ENCODE results near the gene TEX12. TPM values are rescaled to one million over a fixed set of nuclear protein-coding genes. Genes with fewer than 3 reads are reported as not detected.

Gene TEX12
- total and polyA plus RNA-seq, 9 of the 15 experiments (the other 6 are each of a cell fraction or from before 2014, with no cell fraction given): 0.10 to 2.3 (median 0.67) TPM; not detected in 1

DNA sequence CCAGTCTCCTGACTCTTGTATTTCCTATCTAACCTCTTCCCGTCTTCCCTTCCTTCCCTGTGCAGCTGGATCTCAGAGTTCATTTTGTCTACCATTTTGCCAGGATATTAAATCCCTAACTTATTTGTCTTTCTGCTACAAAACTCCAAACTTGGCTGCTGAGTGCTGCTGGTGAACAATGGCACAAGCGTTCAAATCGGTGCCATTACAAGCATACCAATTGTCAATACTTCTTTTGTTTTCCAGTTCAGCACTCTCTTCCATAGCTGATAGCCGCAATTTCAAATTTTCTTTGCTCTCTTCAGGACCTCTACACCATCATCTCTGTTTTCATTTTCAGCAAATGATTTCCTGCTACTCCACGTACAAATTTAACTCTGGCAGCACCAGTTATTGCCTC, 16.7 kb upstream of the TEX12 start:
- Histone ChIP-seq H3K4me1 (replicated peaks in 1 of 2; ENCODE audit: control insufficient read depth in 2 of 2, insufficient read depth in 2 of 2, low read length in 2 of 2) (no peaks in the 10 kb centered on the region), H3K4me2 (ENCODE audit: insufficient read depth, low read length) (no peak overlapping the region), H3K9me1 (ENCODE audit: control insufficient read depth, insufficient read depth, low read length) (no peaks in the 10 kb centered on the region), H3K79me2 (ENCODE audit: control insufficient read depth, insufficient read depth, low read length) (no peaks in the 10 kb centered on the region), H3K4me3 (no peak overlapping the region), H3K27me3 (ENCODE audit: control insufficient read depth in 2 of 2, insufficient read depth in 2 of 2, low read length in 2 of 2) (no peaks in the 10 kb centered on the region), H4K20me1 (replicated peaks; ENCODE audit: control insufficient read depth, insufficient read depth, low read length) (no peaks in the 10 kb centered on the region), H3K27ac (ENCODE audit: extremely low read depth, low read depth, low read length) (no peak overlapping the region), H2AFZ (ENCODE audit: low read depth, low read length) (no peak overlapping the region), H3K9ac (ENCODE audit: insufficient read depth in 1 of 2, low read depth in 2 of 2, low read length in 2 of 2) (no peak overlapping the region), H3K36me3 (ENCODE audit: control insufficient read depth, insufficient read depth, low read length) (no peaks in the 10 kb centered on the region), H3K9me3 (replicated peaks; ENCODE audit: control insufficient read depth, insufficient read depth, low read depth, low read length) (no peaks in the 10 kb centered on the region)
- WGBS (ENCODE audit: insufficient coverage, low coverage, missing lambda C conversion rate): 45% methylated on average over 5 of the region's 5 CpGs
- no peak for DNase-seq (ENCODE audit: extremely low read depth in 1 of 4, low spot score in 3 of 4)
- CTCF ChIA-PET (ENCODE audit: low intra/inter-chr PET ratio): interaction anchor here (0.6 kb wide), 1 partner anchor 576 kb away, joined by 3 read pairs; no protein-coding TSS in a partner anchor
- in situ Hi-C loops (cut with MboI) (no loop called here), intact Hi-C loops (cut with micrococcal nuclease) (no loop called here)
- POLR2A ChIA-PET: no interaction called here
- BruUV-seq (replicated peaks): no TSS peak
- FAIRE-seq: no peak
- ATAC-seq: no peak
- TF ChIP-seq MTA1 (IDR thresholded peaks at IDR 0.05; ENCODE audit: borderline replicate concordance) (no peak), NCOA6 (IDR thresholded peaks at IDR 0.05) (no peak), ZSCAN29 (IDR thresholded peaks at IDR 0.05) (no peak), SRSF9 (IDR thresholded peaks at IDR 0.05; ENCODE audit: borderline replicate concordance, low read depth, low read length) (no peak), HDAC1 (IDR thresholded peaks at IDR 0.05) (no peak), ZNF586 (CRISPR knock-in tag; conservative IDR thresholded peaks at IDR 0.05) (no peak), RFX7 (CRISPR knock-in tag; IDR thresholded peaks at IDR 0.05) (no peak), ZNF561 (CRISPR knock-in tag; conservative IDR thresholded peaks at IDR 0.05) (no peak), ZNF134 (CRISPR knock-in tag; conservative IDR thresholded peaks at IDR 0.05) (no peak), POLR3A (IDR thresholded peaks at IDR 0.05; ENCODE audit: borderline replicate concordance, extremely low read depth, insufficient read depth, insufficient read length) (no peak)
- TF ChIP-seq, protein P1, sequence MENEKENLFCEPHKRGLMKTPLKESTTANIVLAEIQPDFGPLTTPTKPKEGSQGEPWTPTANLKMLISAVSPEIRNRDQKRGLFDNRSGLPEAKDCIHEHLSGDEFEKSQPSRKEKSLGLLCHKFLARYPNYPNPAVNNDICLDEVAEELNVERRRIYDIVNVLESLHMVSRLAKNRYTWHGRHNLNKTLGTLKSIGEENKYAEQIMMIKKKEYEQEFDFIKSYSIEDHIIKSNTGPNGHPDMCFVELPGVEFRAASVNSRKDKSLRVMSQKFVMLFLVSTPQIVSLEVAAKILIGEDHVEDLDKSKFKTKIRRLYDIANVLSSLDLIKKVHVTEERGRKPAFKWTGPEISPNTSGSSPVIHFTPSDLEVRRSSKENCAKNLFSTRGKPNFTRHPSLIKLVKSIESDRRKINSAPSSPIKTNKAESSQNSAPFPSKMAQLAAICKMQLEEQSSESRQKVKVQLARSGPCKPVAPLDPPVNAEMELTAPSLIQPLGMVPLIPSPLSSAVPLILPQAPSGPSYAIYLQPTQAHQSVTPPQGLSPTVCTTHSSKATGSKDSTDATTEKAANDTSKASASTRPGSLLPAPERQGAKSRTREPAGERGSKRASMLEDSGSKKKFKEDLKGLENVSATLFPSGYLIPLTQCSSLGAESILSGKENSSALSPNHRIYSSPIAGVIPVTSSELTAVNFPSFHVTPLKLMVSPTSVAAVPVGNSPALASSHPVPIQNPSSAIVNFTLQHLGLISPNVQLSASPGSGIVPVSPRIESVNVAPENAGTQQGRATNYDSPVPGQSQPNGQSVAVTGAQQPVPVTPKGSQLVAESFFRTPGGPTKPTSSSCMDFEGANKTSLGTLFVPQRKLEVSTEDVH (IDR thresholded peaks at IDR 0.05; ENCODE audit: low read depth, partially characterized antibody): no peak
- TF ChIP-seq, protein P2, sequence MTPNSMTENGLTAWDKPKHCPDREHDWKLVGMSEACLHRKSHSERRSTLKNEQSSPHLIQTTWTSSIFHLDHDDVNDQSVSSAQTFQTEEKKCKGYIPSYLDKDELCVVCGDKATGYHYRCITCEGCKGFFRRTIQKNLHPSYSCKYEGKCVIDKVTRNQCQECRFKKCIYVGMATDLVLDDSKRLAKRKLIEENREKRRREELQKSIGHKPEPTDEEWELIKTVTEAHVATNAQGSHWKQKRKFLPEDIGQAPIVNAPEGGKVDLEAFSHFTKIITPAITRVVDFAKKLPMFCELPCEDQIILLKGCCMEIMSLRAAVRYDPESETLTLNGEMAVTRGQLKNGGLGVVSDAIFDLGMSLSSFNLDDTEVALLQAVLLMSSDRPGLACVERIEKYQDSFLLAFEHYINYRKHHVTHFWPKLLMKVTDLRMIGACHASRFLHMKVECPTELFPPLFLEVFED (CRISPR knock-in tag; conservative IDR thresholded peaks at IDR 0.05): no peak
- TF ChIP-seq, protein P3, sequence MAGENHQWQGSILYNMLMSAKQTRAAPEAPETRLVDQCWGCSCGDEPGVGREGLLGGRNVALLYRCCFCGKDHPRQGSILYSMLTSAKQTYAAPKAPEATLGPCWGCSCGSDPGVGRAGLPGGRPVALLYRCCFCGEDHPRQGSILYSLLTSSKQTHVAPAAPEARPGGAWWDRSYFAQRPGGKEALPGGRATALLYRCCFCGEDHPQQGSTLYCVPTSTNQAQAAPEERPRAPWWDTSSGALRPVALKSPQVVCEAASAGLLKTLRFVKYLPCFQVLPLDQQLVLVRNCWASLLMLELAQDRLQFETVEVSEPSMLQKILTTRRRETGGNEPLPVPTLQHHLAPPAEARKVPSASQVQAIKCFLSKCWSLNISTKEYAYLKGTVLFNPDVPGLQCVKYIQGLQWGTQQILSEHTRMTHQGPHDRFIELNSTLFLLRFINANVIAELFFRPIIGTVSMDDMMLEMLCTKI (IDR thresholded peaks at IDR 0.05; ENCODE audit: partially characterized antibody): no peak
- TF ChIP-seq, protein P4, sequence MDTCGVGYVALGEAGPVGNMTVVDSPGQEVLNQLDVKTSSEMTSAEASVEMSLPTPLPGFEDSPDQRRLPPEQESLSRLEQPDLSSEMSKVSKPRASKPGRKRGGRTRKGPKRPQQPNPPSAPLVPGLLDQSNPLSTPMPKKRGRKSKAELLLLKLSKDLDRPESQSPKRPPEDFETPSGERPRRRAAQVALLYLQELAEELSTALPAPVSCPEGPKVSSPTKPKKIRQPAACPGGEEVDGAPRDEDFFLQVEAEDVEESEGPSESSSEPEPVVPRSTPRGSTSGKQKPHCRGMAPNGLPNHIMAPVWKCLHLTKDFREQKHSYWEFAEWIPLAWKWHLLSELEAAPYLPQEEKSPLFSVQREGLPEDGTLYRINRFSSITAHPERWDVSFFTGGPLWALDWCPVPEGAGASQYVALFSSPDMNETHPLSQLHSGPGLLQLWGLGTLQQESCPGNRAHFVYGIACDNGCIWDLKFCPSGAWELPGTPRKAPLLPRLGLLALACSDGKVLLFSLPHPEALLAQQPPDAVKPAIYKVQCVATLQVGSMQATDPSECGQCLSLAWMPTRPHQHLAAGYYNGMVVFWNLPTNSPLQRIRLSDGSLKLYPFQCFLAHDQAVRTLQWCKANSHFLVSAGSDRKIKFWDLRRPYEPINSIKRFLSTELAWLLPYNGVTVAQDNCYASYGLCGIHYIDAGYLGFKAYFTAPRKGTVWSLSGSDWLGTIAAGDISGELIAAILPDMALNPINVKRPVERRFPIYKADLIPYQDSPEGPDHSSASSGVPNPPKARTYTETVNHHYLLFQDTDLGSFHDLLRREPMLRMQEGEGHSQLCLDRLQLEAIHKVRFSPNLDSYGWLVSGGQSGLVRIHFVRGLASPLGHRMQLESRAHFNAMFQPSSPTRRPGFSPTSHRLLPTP (IDR thresholded peaks at IDR 0.05; ENCODE audit: borderline replicate concordance, extremely low read depth, insufficient read length): no peak

All from K562 (cell line).